ENCODE results near the gene DIPK1B.

Gene DIPK1B

DNA sequence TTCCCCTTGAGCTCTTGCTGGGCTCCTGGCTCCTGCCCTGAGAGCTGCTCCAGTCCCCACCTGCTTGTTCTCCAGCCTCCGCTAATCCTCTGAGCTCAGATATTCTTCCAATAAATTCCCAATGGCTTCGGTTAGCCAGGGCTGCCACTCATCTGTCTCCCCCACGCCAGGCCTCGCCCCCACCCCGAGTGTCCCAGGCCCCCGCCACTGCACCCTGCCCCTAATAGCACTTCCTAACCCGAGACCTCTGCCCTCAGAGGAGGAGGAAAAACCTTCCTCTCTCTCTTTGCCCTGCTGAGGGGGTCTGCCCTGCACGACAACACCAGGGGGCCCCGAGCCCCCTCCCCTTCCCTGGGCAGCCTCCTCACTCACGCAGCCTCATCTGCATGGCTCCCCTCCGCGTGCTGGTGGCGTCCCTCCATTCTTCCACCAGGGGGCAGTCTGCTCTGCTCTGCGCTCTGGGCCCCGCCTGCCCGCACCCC is 57.4 kb downstream of the DIPK1B start:
- no peak for DNase-seq (ENCODE audit: low read depth)

- DNase-seq (ENCODE audit: low read depth) = no peak
Measured at GRCh38 chr9:136771907-136772415, 59.6 kb downstream of the DIPK1B start.

- no peak for DNase-seq (ENCODE audit: low read depth)
Measured at GRCh38 chr9:136773386-136774044, 61.1 kb downstream of the DIPK1B start.

Measured in T-helper 22 cell (primary cell).